HG03558 (cell line): ENCODE measurements around the gene CH25H.

ENCODE experiments used
- ATAC-seq: cut with Tn5 transposase; IDR thresholded peaks from one replicate; pipeline ENCODE4 v1.9.1; 2021; ENCODE audit warnings: moderate number of reproducible peaks; ENCODE audit not compliant: unreplicated experiment; ENCODE audit errors: extremely low read depth

CH25H gene

DNA sequence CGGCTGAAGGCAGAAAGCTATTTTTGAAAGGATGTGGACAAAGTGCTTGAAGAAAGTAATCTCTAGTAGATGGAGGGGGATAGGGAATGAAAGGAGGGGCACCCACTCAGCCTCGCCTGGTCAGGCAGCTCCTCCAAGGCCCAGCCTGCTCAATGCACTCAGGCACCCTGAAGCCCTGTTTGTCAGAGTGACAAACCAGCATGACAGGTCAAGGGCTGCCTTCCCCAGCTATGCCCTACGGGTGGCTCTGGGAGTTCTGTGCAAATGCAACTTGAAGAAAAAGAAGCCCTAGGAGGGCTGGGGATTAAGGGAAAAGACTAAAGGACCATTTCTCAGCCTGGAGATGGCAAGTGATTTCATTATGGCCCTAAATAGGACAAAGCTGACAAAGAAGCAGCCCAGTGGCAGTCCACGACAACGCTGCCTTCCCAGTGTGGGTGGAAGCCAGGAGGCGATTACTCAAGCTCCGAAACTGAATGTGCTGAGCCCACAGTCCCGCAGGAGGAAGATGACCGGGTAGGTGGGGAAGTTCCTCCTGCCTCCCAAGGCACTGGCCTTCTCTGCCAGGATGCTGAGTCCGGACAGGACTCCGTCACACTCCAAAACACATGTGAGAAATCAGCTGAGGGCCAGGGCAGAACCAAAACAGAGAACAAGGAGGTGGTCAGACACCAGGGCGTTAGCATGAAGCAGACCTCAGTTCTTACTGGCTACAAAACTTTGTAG, 28.1 kb upstream of the CH25H start:
- no peak for ATAC-seq

GRCh38 chr10:89233033-89233432, 25.9 kb upstream of the CH25H start:
- no peak for ATAC-seq

DNA sequence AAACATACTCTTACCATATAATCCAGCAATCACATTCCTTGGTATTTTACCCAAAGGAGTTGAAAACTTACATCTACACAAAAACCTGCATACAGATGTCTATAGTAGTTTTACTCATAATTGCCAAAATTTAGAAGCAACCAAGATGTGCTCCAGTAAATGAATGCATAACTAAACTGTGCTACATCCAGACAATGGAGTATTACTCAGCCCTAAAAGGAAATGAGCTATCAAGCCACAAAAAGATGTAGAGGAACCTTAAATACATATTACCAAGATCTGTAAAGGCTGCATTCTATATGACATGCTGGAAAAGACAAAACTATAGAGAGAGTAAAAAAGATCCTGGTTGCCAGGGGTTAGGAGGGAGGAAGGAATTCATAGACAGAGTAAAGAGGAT, 21.8 kb upstream of the CH25H start:
- no peak for ATAC-seq

GRCh38 chr10:89228146-89228545, 21.0 kb upstream of the CH25H start:
- ATAC-seq, result no peak

- ATAC-seq, result no peak
These were observed 19.8 kb upstream of the CH25H start for GRCh38 chr10:89226891-89227290.

DNA sequence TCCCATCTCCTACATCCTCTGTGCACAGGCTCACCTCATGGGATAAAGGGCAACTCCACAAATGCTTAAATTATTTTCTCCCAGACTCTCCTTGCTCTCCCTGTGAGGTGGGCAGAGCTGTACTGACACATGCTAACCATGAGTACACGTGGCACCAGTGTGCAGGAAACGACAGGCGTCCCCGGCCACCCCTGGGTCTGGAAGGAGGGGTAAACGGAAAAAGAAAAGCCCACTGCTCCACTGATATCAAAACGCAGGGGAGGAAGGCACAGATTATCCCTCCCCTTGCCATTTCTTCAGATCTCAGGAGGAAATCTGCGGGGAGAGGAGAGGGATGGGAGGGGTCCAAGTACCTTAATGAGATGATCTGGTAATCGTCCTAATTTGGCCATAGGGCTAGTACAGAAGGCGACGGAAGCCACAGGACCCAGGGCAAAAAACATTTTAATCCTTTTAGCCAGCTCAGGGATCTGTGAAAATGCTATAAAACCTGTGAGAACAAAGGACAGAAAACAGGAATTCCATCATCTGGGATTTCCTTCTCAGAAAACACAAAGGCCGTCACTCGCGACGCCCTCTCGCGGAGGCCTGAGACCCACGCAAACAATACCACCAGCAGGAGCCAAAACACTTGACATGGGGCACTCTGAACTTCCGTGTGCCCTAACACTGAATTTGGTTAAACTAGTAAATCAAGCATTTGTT, 17.8 kb upstream of the CH25H start:
- ATAC-seq, result no peak

DNA sequence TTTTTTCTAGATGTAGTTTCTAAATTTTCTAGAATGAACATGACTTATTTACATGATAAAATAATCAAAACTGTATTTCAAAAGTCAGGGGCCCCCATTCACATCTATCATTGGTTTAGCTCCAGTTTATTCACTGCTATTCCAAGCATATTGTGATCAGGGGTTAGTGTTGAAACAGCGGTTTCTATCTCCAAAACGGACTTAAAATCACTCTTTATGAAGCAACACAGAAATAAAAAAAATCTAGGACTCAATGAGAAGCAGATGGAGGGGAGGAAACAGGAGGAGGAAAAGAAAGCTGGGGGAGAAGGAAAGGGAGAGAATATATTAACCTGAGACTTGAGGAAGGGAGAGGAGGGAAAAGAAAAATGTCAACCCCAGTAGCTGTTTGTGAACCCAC, 14.8 kb upstream of the CH25H start:
- ATAC-seq, result no peak

GRCh38 chr10:89219513-89220218, 12.5 kb upstream of the CH25H start:
- ATAC-seq, result no peak

GRCh38 chr10:89217057-89217990, 10.2 kb upstream of the CH25H start:
- no peak for ATAC-seq

GRCh38 chr10:89216056-89216455, 8.9 kb upstream of the CH25H start:
- ATAC-seq, result no peak

GRCh38 chr10:89215511-89215910, 8.4 kb upstream of the CH25H start:
- ATAC-seq, result no peak

DNA sequence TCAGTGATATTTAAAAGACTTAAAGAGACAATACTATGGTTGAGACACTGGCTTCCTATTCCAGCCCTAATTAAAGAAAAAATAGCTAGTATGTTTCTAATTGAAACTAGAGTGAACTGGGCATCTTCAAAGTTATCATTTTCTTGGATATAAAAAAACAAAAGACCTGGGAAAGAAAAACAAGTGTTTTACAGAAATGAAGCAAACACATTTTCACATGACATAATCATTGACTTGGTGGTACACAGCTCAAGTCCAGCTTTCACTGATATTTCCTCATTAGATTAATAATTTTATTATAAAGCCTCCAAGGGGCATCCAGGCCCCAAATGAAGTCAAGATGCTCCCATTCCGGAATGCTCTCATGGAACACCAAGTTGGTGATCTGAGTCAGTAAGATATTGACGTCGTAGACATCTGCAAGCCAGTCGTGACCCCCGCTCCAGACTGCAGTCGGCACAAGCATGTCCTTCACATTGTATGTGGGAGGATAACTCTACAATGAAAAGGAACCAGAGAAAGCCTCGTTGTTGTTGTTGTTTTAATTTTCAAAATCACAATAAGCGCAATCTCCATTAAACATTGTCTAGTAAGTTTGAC, 7.5 kb upstream of the CH25H start:
- no peak for ATAC-seq

DNA sequence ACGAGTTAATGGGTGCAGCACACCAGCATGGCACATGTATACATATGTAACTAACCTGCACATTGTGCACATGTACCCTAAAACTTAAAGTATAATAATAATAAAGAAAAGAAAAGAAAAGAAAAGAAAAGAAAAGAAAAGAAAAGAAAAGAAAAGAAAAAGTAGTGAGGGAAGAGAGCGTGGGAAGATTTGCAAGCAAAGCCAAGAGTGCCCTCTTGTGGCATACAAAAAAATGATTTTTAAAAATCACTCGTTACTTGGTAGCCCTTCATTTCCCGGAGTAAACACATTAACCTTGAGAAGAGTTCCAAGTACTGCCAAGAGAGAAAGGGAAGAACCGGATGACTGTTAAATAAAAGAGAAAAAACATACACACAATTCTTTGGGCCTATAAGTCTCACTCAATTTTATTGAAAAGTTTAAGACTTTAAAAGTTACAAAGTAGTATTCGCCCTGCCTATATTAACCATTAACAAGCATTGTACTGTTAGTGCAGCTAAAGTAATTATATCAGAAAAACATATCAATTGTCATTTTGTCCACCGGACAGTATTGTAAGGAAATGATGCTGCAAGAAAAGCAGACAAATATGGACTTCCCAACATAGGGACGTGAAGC, 6.2 kb upstream of the CH25H start:
- no peak for ATAC-seq

- no peak for ATAC-seq
These were observed 3.8 kb upstream of the CH25H start for GRCh38 chr10:89210794-89211425.

GRCh38 chr10:89209718-89210117, 2.6 kb upstream of the CH25H start:
- ATAC-seq, result no peak

- ATAC-seq, result no peak
These were observed 859 bp upstream of the CH25H start for GRCh38 chr10:89207801-89208551.

- ATAC-seq, result no peak
These were observed 526 bp downstream of the CH25H start for GRCh38 chr10:89206402-89207180.
